WI38 (cell line): ENCODE measurements around the gene PAN3.

Experiments
- H3K4me3 ChIP-seq: 2 replicates; pipeline ENCODE4 v1.5.1; 2011; ENCODE audit warnings: low read depth, mild to moderate bottlenecking, control low read depth, low read length
- CTCF ChIP-seq: IDR thresholded peaks from 2 replicates; pipeline ENCODE4 v1.5.1; 2012; ENCODE audit warnings: low read depth, mild to moderate bottlenecking, control low read depth, low read length

PAN3 gene

GRCh38 chr13:28246891-28247290 is 108.5 kb downstream of the PAN3 start:
- TF ChIP-seq CTCF = no peak
- no peak overlapping the region for H3K4me3 ChIP-seq

- no peak for TF ChIP-seq CTCF
- no peak overlapping the region for H3K4me3 ChIP-seq
These were observed 109.7 kb downstream of the PAN3 start for GRCh38 chr13:28248080-28248479.

GRCh38 chr13:28250542-28250941 is 112.2 kb downstream of the PAN3 start:
- TF ChIP-seq CTCF = no peak
- H3K4me3 ChIP-seq = no peak overlapping the region

DNA sequence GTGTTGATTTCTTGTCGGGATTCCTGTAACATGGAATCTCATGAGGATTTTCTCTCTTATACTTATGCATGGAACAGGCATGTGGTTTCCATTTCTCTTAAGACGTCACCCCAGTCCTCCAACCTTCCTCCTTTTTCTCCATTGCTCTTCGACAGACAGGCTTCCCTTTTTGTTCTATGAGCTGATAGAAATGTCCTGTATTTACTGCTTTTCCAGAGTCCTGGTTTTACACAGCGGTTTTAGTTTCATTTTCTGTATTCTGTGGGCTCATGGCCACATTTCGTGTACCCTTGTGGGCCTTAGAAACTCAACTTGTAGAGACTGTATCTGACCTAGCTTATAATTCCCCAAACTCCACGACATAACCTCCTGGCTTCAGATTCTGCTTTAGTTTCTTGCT is 113.1 kb downstream of the PAN3 start:
- H3K4me3 ChIP-seq = no peak overlapping the region
- no peak for TF ChIP-seq CTCF

DNA sequence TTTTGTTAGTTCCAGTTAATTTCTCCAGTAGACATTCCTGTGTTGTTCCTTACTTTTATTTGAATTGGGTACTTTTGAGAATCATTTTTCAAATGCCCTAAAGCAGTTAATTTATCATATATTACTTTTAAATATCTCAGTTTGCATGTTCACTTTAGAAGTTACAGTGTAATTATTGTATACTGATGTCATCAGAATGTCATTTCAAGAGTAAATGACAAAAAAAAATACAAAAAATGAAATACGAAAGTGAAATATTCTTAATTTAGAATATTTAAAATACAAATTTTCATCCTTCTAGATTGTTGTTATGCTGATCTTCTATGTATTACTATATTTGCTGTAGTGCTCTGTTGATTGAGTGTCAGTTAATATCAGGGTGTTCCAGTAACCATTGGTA is 114.2 kb downstream of the PAN3 start:
- TF ChIP-seq CTCF = no peak
- H3K4me3 ChIP-seq = no peak overlapping the region

DNA sequence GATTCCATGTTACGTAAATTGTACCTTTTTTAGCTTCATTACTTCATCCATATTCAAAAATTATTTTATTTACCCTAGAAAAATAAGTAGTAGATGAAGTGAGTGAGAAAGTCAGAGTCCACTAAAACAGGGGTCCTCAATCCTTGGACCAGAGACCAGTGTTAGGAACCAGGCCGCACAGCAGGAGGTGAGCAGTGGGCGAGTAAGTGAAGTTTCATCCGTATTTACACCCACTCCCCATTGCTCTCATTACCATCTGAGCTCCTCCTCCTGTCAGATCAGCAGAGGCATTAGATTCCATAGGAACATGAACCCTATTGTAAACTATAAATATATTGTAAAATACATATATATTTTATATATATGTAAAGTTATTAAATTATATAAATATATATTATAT is 119.0 kb downstream of the PAN3 start:
- TF ChIP-seq CTCF = no peak
- H3K4me3 ChIP-seq = no peak overlapping the region

- no peak for TF ChIP-seq CTCF
- no peak overlapping the region for H3K4me3 ChIP-seq
These were observed 120.1 kb downstream of the PAN3 start for GRCh38 chr13:28258417-28258816.
